Neural progenitor cell (in vitro differentiated cells): ENCODE measurements around the gene ZSWIM3.

Source experiments
- EZH2phosphoT487 ChIP-seq: fragments of 200-600 bp; sonication (generic); IDR thresholded peaks from 2 replicates; pipeline ENCODE4 v1.6.1; 2017; ENCODE audit warnings: antibody characterized with exemption
- TF ChIP-seq, protein P1 (sequence below): fragments of 200-600 bp; sonication (generic); IDR thresholded peaks from 2 replicates; pipeline ENCODE4 v1.5.1; 2017; ENCODE audit warnings: antibody characterized with exemption, mild to moderate bottlenecking

DNA sequence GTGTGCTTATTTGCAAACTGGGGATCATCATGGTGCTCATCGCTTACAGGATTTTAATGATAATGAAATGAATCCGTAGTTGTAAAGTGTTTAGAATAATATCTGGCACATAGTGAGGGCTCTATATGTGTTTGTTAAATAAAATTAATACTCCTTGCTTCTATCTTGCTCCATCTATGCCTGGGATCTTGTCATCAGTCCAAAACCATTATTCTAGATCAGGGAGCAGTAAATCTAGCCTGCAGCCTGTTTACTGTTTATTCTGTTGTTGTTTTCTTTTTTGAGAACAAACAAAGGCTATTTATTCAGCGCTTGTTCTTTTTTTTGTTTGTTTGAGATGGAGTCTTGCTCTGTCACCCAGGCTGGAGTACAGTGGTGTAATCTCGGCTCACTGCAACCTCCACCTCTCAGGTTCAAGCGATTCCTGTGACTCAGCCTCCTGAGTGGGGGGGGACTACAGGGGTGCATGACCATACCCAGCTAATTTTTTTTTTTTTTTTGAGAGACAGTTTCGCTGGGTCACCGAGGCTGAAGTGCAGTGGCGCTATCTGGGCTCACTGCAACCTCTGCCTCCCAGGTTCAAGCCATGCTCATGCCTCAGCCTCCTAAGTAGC is 8.3 kb upstream of the ZSWIM3 start:
- no peak for TF ChIP-seq EZH2phosphoT487
- TF ChIP-seq, protein P1, sequence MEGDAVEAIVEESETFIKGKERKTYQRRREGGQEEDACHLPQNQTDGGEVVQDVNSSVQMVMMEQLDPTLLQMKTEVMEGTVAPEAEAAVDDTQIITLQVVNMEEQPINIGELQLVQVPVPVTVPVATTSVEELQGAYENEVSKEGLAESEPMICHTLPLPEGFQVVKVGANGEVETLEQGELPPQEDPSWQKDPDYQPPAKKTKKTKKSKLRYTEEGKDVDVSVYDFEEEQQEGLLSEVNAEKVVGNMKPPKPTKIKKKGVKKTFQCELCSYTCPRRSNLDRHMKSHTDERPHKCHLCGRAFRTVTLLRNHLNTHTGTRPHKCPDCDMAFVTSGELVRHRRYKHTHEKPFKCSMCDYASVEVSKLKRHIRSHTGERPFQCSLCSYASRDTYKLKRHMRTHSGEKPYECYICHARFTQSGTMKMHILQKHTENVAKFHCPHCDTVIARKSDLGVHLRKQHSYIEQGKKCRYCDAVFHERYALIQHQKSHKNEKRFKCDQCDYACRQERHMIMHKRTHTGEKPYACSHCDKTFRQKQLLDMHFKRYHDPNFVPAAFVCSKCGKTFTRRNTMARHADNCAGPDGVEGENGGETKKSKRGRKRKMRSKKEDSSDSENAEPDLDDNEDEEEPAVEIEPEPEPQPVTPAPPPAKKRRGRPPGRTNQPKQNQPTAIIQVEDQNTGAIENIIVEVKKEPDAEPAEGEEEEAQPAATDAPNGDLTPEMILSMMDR, result no peak
